ENCODE measurements around the gene PBXIP1.

Gene PBXIP1

DNA sequence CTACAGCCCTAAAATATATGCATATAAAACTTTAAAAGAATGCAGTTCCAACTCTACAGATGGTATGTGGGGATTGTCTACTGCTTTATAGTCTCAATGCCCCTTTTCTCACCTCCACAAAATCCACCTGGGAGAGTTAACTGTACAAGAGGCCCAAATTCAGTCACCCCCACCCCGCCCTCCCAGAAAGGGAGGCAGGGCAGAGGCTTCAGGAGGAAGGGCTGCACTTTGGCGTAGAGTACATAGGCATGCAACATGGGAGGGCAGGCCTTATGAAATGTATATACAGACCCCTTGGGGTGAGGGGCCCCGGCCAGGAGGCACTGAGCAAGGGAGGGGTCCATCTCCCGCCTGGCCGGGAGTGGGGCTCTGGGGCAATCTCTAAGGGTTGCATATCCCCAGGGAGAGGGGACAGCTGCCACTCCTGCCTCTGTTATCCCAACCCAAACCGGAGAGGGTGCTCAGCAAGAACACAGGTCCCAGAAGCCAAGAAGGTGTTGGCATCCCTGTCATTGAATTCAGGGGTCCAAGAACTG is 7.0 kb upstream of the PBXIP1 start:
- no peak for TF ChIP-seq CTCF (conservative IDR thresholded peaks at IDR 0.05)
- no peak for TF ChIP-seq ZFX (IDR thresholded peaks at IDR 0.05)

GRCh38 chr1:154962156-154962749 is 6.4 kb upstream of the PBXIP1 start:
- TF ChIP-seq CTCF (conservative IDR thresholded peaks at IDR 0.05), result no peak
- peak; percentile 77; the same call in 1 of the 2 replicates for TF ChIP-seq ZFX (IDR thresholded peaks at IDR 0.05)
- peak overlapping the region; percentile 99 for H3K27ac ChIP-seq

More for the DNA sequence above, 7.0 kb upstream of the PBXIP1 start:
- H3K27ac ChIP-seq, result no peak overlapping the region; the same call in 1 of the 2 replicates

- peak within 1 kb of the TSS; percentile 99 for H3K27ac ChIP-seq
- TF ChIP-seq ZFX (IDR thresholded peaks at IDR 0.05), result peak; percentile 87; the same call in 1 of the 2 replicates
- TF ChIP-seq CTCF (conservative IDR thresholded peaks at IDR 0.05), result peak; percentile 92
Observed at GRCh38 chr1:154961207-154962155, 5.6 kb upstream of the PBXIP1 start, which contains the start of gene PYGO2. TSS of gene PYGO2 (minus strand) at chr1:154961782. CDS start at chr1:154961576, 206 bp downstream.

- peak overlapping the region; percentile 99 for H3K27ac ChIP-seq
- TF ChIP-seq ZFX (IDR thresholded peaks at IDR 0.05), result no peak
- TF ChIP-seq CTCF (conservative IDR thresholded peaks at IDR 0.05), result no peak
Observed at GRCh38 chr1:154960446-154961136, 4.7 kb upstream of the PBXIP1 start.

DNA sequence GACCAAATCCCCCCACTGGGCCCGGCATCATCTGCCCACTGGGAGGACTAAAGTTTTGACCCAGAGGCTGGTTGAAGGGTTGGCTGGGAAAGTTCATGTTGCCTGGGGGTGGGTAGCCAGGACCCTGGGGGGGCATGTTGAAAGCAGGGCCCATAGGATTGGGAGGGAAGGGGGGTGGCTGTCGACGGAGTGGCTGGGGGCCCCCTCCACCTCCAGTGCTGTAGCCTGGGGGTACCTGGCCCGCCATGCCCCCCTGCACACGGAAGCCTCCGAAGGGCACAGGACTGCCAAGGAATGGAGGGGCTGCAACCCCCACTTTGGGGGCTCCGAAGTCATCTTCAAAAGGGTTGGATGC is 3.5 kb upstream of the PBXIP1 start:
- TF ChIP-seq ZFX (IDR thresholded peaks at IDR 0.05) (no peak), CTCF (conservative IDR thresholded peaks at IDR 0.05) (no peak)
- no peak overlapping the region for H3K27ac ChIP-seq

DNA sequence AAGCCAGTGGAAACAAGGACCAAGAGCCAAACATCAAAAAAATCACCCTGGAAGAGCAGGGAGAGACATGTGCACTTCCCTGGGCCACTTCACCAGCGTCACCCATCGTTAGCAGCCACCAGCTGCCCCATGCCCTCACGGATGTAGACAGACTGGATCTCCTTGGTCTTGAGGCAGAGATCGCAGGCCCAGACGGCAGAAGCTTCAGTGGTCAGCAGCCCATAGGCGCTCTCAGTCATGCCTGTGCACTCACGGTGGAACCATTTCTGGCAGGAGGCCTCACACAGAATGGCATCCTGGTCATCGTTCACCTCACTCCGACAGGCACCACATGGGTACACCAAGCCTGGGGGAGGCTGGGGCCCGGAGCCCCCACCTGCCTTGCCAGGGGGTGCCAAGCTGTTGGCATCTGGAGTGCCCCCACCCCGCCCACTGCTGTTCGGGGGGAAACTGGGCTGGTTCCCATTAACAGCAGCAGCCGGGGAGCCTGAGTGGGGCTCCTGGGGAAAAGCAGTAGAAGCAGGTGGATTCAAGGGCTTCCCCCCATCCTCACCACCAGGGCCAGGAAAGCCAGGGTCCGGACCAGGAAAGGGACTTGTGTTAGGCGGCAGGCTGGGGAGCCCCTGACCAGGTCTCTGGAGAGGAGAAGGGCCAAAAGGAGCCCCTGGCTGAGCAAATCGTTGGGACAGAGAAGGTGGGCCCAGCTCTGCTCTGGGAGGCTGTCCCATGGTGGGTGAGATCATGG is 3.0 kb upstream of the PBXIP1 start:
- no peak overlapping the region for H3K27ac ChIP-seq
- TF ChIP-seq CTCF (conservative IDR thresholded peaks at IDR 0.05) (no peak), ZFX (IDR thresholded peaks at IDR 0.05) (no peak)
